NCI-H1694 (cell line): ENCODE data around the gene BMPR1A.
"Not testable (repeated sequence)": the region's sequence is repeated elsewhere in the genome, so short reads cannot be mapped to it uniquely, and the experiment has no call there.

Experiments used
- DNase-seq: peaks from one replicate; lab custom pipeline; 2025; lab: John Stamatoyannopoulos, UW

Gene BMPR1A

DNA sequence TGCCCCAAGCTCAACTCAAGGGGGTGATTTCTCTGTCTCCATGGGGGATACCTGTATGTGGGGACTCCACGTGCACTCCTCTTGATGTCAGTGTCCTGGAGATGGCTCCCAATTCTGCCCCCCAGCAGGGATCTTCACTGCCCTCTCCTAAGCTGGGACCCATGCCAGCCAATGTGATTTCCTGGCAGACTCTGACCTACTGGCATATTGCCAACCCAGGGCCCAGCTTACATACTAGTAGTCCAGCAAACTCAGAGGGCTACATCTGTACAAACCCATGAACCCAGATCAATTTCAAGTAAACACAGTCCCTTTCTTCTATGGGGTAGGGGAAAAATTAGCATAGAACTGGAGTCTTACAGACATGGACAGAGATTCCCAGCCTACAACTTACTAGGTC lies 26.2 kb upstream of the BMPR1A start:
- DNase-seq: no peak

DNA sequence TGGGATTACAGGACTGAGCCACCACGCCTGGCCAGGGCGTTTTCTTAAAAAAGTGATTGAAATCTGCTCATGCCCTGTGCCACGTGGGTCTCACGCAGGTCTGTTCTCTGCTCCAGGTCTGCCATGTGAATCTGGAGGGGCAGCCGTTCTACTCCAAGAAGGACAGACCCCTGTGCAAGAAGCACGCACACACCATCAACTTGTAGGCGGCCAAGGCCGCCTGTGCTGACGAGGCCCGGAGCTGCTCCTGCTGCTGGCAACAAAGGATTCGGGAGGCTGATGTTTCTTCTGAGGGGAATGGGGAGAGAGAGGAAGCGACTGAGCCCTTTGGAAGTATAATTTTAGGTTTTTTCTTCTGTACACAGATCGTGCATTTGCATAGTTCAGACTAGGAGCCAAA lies 23.6 kb upstream of the BMPR1A start:
- DNase-seq: no peak

DNA sequence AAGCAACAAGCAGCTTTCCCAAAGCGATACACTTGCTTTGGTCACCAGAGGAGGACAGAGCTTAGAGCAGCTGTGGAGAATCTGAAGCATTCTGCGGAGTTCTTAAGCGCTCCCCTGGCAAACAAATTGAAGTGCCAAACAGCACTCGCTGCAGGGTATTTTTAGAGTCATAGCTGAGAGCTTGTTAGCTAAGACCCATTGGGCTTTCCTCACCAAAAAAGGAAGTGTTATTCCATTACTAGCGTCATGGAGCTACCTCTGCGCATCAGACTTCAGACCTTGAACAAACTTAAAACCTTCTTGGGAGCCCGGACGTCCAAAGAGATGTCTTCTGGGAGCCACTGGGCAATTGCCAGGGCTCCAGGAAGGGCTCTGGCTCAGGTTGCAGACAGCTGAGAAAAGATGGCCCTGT lies 23.2 kb upstream of the BMPR1A start:
- DNase-seq: no peak

GRCh38 chr10:86734207-86734988 lies 22.0 kb upstream of the BMPR1A start:
- DNase-seq: no peak

- DNase-seq: not testable (repeated sequence)
These were observed 21.1 kb upstream of the BMPR1A start for GRCh38 chr10:86735278-86735677.

- no peak for DNase-seq
These were observed 14.2 kb upstream of the BMPR1A start for GRCh38 chr10:86742230-86742629.

- DNase-seq: no peak
These were observed 12.2 kb upstream of the BMPR1A start for GRCh38 chr10:86744067-86744725.

DNA sequence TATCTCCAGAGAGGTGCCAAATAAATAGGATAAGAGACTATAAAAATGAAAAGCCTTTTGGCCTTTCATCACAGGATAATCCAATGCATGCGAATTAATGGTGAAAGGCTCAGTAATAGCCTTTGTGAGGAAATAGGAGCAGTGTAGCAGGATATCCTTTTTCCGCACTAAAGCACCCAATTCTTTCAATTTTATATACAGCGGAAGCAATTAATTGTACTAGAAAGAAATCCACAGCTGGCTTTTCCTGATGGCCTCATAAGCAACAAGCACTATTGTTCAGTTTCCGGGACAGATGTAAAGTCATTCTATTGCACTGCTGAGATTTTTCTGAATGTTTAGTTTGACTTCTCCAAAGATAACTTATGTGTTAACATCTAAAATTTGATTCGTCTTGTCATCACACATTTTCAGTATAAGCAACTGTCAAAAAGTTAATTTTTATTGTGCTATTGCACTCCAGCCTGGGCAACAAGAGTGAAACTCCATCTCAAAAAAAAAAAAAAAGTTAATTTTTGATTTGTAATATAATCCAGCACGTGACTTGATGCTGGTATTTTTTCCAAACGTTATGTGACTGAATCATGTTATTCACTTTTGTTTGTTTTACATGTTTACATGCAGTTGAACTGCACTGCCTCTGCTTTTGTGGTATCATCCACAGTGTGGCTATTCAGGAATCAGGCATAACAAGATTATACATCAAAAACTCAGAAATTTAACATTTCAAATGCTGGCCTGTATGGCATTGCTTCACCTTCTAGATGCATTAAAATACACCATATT lies 8.4 kb upstream of the BMPR1A start:
- no peak for DNase-seq

- DNase-seq: no peak
These were observed 6.6 kb upstream of the BMPR1A start for GRCh38 chr10:86749854-86750253.

DNA sequence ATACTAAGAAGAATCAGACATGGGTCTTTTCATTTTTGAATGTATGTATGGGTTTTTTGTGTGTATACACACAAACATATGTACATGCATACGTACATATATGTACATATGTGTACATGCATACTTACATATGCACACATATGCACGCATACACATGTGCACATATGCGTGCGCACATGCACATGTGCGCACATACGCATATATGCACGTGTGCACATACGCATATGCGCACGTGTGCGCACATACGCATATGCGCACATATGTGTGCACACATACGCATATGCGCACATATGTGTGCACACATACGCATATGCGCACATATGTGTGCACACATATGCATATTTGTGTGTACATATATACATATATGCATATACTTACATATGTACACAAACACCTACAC lies 4.9 kb upstream of the BMPR1A start:
- no peak for DNase-seq

DNA sequence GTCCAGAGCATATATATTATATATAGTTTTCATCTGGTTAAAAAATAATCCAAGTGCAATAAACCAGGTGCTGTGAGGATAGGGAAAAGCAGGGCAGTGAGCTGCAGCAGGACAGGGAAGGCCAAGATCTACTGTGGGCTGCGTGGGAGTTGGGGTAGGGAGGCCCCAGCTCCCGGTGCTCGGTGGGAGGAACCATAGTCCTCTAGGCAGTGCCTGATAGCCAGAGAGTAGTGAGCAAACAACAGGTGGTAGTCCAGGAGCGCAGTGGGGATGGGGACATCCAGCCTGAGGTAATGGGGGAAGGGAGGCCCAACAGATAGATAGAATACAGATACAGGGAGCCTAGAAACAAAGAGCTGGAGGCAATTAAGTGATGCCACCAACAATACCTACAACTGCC lies 4.1 kb upstream of the BMPR1A start:
- no peak for DNase-seq

- no peak for DNase-seq
These were observed 3.4 kb upstream of the BMPR1A start for GRCh38 chr10:86753051-86753450.

DNA sequence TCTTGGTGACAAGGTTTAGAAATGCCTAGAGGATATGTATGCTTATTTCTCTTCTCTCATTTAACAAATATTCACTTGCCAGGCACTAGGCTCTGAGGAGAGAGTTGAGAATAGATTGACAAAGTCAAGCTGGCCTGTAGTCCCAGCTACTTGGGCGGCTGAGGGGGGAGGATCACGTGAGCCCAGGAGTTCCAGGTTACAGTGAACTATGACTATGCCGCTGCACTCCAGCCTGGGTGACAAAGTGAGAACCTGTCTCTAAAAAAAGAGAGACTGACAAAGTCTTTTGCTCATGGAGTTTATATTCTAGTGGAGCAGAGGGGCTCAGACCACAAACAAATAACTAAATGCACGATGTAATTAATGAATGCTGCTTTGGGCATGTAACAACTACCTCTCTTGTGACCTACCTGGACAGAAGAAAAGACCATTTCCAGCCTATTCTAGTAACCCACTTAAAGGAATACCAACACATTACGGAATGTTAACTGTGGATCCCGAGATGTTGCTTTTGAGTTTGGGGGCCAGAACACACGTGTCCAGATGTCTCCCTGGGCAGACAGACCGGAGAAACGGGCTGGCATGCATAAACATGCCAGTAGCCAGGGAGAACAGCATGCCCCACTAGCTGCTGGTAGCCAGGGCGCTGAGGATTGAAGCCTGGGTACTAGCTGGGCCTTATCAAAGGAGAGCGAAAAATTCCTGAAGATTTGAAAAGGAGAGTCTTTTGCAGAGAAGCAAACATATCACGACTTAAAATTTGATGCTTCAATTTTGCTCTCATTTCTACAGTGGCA lies 2.6 kb upstream of the BMPR1A start:
- no peak for DNase-seq

GRCh38 chr10:86755454-86755739 lies 1.0 kb upstream of the BMPR1A start:
- no peak for DNase-seq

GRCh38 chr10:86755740-86756510 lies 494 bp upstream of the BMPR1A start:
- DNase-seq: peak; percentile 48

DNA sequence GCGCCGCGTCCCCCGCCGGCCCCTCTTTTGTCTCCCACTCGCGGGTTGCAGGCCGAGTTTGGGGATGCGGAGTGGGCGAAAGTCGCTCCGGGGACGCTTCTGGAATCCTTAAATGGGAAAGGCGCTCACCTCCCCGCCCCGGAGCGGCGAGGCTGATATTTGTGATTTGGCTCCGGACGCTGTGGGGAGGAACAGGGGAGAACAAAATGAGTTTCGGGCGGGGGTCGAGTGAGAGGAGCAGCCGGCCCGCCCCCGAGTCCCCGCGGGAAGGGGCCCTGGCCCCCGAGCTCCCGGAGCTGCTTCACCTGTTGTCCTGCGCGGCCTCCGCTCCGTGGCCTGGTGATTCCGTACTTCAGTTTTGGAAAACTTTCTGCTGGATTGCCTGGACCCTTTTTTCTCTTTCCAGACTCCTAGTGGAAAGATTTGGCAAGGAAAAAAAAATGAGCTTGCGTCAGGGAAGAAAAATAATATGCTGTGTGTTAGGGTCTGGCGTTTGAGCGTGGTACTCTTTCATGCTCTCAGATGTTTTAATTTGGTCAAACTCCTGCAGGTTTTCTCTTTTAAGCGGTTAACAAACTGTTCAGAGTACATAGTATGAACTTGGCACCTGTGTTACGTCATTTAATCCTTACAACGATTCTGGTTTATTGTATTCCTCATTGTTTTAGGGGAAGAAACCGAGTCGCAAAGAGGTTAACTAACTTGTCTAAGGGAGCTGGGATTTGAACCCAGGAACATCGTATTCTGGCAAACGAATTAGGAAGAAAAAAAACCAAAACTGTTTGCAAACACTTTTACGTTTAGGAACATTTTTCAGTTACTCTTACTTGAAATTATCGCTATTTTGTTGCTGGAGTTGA lies 924 bp downstream of the BMPR1A start:
- DNase-seq: peak; percentile 23

DNA sequence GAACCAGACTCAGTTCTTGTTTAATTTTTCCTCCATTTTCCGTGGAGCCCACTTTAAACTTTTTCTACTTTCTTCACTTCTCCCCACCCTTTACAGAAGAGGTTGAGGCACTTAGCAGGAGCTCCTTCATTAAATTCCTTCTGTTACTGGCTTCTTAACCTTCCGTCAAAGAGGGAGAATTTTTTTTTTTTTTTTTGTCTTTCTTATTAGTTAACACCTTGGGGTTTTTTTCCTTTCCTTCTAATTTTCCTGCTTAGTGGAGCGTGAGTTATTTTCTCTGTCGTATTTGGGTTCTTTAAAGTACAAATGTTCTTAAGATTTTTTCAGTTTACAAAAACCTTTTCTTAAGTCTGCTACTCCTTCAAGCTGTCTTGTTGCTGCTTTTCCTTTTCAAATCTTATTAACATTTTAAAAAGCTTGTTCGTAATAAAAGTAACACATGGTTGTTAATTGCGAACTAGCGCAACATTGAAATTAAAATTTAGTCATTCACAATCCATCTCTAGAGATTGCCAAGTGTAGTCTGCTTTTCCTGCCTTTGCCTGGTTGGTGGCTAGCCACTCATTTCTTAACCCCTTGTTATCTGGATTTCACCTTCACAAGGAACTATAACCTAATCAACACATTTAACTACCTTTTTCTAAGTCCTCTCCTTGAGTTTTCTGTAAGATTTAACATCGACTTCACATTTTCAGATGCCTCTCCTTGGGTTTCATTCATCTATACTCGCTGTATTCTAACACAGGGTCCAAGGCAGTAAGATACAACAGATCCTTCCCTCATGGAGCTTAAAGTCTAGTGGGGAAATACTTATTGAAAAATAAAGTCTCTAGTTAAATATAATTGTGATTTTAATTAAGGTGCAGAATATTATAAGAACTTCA lies 2.0 kb downstream of the BMPR1A start:
- no peak for DNase-seq

- DNase-seq: no peak
These were observed 2.8 kb downstream of the BMPR1A start for GRCh38 chr10:86759073-86759672.

DNA sequence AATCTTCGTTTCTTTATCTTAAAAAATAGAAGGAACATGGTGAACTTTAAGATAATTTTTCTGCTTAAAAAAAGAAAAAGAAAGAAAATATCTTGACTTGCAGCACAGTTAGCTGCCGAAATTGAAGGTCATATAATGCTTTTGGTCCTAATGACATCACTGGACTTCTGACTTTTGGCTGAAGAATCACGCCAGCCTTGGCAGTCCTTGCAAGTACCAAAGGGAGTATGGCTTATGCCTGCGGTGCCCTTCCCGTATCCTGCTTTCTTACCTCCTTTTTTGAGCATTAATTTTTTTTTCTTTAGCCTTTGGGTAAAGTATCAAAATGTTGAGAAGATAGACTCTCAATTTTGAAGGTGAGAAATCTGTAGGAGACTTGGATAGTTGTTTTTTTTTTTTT lies 7.0 kb downstream of the BMPR1A start:
- no peak for DNase-seq
